HK-2 (cell line): ENCODE data around the gene C11orf24.
A peak's percentile ranks its signal among the peaks of the same experiment; 100 is the strongest.
"Not testable (repeated sequence)": the region's sequence is repeated elsewhere in the genome, so short reads cannot be mapped to it uniquely, and the experiment has no call there.

Experiments
- DNase-seq: peaks from one replicate; pipeline ENCODE4 v3.0.0-alpha.2; 2018; ENCODE audit not compliant: unreplicated experiment

Gene C11orf24

DNA sequence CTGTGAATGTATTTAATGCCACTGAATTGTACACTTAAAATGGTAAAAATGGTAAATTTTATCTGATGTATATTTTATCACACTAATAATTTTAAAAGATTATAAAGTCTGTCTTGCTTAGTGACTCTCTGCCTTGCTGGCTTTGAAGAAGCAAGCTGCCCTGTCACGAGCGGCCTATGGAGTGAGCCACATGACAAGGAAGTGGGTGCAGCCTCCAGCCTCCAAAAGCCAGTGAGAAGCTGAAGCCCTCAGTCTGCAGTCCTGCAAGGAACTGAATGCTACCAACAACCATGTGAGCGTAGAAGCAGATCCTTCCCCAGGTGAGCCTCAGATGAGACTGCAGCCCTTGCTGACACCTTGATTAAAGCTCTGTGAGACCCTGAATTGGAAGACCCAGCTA, 20.0 kb downstream of the C11orf24 start:
- DNase-seq: no peak

DNA sequence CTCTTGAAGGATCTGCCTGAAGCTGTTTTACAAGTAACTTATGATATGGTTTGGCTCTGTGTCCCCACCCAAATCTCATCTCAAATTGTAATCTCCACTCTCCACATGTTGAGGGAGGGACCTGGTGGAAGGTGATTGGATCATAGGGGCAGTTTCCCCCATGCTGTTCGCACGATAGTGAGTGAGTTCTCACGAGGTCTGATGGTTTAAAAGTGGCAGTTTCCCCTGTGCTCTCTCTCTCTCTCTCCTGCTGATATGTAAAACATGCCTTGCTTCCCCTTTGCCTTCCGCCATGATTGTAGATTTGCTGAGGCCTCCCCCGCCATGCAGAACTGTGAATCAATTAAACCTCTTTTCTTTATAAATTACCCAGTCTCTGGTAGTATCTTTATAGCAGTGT, 26.9 kb downstream of the C11orf24 start:
- DNase-seq: not testable (repeated sequence)

DNA sequence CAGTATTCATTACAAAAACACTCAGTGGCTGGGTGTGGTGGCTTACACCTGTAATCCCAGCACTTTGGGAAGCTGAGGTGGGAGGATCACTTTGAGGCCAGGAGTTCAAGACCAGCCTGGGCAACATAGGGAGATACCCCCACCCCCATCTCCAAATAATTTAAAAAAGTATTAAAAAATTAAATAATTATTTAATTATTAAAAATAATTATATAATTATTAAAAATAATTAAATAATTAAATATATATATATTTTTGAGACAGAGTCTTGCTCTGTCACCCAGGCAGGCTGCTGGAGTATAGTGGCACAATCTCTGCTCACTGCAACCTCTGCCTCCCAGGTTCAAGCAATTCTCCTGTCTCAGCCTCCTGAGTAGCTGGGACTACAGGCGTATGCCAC, 27.9 kb downstream of the C11orf24 start:
- not testable (repeated sequence) for DNase-seq

DNA sequence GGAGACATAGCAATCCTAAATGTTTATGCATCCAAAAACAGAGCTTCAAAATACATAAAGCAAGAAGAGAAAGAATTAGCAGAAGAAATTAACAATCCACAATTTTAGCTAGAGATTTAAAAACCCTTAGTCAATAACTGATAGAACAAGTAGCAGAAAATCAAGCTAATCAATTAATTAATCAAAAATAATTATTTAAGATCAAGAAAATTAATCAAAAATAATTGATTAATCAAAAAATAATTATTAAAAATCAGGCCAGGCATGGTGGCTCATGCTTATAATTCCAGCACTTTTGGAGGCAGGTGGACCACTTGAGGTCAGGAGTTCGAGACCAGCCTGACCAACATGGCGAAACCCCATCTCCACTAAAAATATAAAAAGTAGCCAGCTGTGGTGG, 29.2 kb downstream of the C11orf24 start:
- no peak for DNase-seq

DNA sequence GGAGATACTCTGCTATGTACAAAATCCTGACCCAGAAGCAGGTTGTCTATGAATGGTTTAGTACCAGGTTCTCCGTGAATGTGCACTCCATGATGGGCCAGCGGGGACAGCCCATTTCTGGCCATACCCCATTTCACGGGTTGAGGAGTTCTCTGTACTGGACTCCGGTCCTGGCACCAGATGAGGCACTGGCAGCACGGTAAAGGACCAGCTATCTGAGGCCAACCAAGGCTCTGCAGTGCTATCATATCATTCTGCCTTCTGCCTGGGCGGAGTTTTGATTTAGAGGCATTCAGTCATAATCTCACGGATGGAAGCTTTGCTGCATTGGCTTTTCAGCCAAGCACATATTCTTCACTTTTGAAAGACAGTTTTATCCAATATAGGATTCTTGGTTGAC, 40.2 kb downstream of the C11orf24 start:
- no peak for DNase-seq

DNA sequence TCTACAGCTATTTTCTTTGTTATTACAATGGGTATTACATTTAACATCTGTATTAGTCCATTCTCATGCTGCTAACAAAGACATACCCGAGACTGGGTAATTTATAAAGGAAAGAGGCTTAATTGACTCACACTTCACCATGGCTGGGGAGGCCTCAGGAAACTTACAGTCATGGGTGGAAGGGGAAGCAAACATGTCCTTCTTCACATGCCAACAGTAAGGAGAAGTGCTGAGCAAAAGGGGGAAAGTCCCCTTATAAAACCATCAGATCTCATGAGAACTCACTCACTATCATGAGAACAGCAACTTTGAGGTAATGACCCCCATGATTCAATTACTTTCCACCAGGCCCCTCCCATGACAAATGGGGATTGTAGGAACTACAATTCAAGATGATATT, 42.2 kb downstream of the C11orf24 start:
- no peak for DNase-seq

DNA sequence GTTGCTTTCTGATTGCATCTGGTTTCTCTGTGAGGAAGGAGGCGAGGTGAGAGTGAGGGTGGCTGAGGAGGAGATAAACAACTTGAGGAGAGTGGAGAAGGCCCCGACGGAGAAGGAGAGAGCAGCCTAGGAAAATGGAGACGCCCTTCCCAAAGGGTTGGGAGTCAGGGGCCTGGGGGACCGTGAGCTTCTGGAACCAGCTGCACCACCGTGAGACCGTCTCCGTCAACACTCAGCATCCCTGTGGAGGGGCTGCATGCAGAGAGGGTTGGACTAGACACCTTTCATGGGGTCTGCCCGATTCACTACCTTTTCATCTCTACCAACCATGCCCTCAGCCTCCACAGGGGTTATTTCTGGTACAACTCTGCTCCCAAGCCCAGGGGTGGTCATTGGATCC, 45.4 kb downstream of the C11orf24 start:
- DNase-seq: no peak

DNA sequence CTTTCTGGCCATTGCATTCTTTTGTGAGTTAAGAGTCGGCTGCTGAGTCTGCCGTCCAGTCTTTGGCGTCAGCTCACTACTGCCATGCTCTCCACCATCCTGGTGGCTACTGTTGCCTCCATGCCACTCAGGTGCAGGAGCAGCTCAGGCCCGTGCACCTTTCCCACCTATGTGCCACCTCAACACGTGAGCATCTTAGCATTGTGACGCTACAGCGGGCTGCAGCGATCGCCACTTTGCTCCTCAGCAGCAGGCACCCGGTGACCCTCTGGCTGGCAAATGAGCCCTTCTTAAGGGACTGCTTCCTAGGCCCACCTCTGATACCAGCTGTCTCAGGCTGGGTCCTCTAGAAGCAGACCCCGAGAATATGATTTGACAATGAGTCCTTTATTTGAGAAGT, 47.2 kb downstream of the C11orf24 start:
- DNase-seq: no peak

DNA sequence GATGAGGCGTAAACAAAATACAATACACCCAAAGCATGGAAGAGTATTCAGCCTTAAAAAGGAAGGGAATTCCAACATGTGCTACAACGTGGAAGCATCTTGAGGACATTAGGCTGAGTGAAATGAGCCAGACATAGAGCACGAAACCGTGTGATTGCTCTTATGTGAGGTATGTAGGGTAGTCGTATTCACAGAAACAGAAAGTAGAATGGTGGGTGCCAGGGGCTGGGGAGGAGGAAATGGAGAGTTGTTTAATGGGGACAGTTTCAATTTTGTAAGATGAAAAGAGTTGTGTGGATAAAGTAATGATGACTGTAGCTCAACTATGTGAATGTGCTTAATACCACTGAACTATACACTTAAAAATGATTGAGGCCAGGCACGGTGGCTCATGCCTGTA, 48.5 kb downstream of the C11orf24 start:
- no peak for DNase-seq

DNA sequence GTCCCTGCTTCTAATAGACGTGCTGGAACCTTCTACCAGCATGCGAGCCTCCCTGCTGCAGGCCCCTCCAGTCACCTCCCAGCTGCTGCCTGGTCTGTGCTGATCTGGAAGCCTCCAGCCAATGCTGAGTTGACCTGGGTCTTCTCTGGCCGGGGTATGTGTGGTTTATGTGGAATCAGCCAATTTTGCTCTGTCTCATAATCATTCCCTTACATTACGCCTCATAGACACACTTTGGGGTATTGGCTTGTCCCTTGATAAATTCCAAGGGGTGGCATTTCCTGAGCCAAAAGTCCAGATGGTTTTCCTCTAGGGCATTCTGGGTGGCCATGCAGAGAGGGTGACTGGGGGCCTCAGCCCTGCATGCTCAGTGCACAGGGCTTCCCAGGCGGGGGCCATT, 50.4 kb downstream of the C11orf24 start:
- no peak for DNase-seq

DNA sequence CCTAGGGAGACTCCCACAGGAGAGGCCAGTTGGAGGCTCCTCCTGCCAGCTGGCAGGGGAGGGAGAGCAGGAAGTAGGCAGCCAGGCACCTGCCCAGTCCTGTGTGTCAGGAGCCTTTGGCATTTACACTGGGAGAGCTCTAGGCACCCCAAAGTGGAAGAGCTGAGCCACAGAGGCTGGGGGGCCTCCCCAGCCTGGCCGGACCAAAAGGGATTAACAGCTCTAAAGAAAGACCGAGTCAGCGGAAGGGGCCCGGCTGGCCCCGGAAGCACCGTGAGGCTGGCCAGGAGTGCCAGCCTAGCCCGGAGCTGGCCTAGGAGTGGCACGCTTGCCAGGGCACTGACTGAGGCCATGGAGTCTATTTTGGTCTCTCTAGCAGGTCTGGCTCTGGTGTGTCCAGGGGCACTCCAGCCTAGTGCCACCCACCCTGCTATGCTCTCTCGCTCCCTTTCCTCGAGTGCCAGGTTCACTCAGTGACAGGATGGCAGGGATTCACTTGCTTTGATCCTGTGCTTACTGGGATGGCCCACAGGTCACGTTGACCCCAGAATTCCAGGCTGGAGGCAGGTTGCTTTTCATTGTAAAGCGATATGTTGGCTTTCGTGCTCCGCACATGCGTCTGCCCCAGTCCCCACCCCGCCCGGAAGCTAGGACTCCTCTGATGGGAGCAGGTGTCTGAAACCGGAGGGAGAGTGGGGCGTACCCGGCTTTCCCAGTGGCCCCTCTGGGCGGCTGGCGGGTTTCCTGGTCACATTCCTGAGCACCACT, 55.4 kb downstream of the C11orf24 start:
- DNase-seq: no peak

DNA sequence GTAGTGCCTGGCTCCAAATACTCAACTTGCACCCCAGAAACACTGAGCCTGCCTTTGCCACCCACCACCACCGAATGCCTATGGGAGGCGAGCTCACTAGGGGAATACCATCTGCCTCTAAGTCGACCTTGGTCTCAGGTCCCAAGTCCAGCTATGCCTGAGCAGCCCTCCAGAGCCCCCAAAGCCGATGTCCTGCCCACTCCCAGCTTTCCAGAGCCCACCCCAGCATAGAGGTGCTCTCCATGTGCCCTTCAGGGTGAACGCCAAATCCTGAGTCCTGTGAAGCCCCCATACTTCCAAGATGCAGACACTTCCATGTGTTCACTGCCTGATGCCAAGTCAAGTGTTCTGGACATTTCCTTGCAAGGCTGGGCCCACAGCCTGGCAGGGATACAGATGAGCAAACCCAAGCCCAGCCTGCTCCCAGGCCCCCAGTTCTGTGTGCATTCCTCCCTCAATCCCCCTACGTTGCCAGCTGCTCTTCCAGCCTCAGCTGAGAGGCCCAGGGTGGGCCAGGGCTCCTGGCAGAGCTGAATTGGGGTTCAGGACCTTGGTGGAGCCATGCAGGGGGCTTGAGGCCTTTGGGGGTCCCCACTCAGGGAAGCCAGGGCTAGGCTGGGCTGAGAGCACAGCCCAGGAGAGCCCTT, 56.1 kb downstream of the C11orf24 start:
- DNase-seq: no peak

DNA sequence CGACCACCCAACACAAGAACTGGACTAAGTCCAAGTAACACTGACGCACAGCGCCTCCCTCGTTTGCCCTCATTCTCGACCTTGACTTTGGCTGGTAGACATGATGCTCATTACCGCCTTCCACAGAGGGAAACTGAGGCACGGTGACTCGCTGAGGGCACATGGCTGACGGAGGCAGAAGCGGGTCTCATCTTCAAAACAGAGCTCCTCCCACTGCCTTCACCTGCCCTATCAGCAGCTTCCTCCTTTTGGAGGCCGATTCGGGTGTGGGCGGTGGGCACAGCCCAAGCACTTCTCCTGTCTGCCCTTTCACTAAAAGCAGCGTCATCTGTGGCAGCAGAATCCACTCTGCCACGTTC, 56.7 kb downstream of the C11orf24 start:
- no peak for DNase-seq

DNA sequence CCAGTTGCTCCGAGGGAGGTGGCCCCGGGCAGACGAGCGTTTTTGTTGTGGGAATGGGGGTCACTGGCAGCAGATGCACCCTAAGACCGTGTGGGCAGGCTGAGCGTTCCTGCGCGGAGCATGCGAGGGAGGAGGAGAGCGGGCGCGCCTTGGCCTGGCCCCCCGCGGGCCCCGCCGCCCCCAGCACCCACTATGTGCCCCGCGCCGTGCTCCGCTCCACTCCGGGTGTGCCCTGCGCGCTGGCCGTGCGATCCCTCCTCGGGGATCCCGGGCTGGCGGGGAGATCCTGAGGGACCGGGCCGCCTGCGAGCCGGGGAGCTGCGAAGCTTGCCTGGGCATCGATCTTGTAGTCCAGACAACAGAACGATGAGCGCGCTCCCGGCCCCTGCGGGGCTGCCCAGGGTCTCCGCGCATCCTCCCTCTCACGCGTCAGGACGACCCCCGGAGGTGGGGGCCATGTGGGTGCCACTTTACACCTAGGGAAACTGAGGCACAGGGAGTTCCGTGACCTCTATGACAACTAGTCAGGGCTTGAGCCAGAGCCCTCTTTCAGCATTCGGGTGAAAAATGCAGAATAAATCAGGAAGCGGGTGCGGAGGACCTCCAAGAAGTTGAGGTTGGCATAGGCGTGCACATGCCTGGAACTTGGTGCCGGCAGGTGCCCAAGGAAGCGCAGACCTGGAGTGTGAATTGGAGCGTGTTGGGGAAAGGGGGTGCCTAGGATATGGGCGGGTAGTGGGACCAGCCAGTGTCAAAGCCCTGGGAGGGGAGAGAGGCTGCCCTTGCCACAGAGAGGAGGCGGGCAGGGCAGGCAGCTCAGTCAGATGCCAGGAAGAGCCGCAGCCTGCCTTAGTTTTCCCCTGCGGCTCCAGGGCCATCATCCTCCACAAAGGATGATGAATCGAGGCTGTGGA, 57.3 kb downstream of the C11orf24 start:
- DNase-seq: no peak

DNA sequence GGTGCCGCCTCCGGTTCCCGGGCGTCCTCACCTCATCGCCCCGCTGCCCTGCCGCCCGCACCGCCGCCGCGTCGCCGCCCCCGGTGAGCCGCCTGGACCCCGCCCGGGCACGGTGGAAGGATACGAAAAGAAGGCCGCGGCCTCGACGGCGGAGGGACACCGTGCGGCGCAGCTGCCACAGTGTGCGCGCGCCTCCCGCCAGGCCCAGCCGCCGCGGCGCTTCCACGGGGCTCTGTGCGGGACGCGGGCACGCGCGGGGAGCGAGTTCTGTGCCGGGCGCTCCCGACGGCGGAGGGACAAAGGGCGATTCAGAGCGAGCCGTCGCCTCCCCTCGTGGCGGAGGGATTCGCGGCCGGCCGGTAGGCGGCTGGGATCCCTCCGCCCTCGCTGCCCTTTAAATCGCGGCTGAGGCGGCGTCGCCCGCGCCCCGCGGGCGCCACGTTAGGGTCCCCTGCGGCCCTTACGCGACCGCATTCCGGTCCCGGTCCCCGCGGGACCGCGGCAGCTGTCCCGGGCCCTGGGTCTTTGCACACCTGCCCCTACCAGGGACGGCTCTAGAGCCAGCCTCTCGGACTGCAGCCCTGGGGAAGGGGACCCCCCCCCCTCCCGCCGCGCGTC, 58.1 kb downstream of the C11orf24 start:
- peak; percentile 74 for DNase-seq

DNA sequence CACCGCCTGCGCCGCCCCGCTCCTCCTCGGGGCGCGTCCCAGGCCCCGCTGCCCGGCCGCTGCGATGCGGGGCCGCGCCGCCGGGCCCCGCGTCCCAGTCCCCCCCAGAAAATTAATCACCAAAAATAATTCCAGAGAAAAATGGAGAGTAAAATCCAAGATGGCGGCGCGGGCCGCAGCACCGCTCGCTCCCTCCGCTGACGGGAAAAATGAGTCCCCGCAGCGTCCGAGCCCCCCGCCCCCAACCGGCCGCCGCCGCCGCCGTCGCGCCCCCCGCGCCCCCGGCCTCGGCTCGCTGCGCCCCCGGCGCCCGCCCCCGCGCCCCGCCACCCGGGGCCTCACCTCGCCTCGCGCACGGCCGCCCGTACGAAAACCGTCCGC, 58.6 kb downstream of the C11orf24 start, which contains the start of gene KMT5B:
Gene KMT5B (minus strand): TSS at position 162 of the 381 bp plus-strand sequence. CDS start 23,220 bp downstream, outside the sequence.
- DNase-seq: peak; percentile 34

DNA sequence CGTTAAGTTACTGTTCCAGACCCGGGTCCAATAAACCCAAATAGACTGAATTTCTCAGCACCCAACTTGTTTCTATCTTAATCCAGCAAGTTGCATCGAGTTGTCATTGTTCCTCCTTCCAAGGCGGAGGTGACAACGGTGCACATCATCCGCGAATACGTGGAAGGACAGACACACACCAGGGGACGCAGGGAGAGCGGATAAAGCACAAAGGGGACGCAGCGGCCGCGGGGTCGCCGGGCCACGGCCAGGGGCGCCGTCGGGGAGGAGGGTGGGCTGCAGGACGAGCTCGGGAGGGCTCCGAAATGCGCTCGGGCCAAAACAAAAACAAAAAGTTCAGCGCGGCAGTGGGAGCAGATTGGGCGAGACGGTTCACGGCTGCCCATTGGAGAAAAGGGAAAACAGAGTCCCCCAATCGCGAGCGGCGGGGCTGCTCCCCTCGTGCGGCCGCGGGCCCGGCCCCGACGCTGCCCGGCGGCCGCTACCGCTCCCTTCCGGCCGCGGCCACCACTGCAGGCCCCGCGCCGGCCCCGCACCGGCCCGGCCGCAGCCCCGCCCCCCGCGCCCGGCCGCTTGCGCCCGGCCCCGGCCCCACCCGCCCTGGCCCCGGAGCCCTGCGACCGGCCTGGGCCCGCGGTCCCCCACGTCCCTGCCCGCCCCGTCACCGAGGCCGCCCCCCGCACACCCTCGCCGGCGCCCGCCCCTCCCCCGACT, 59.2 kb downstream of the C11orf24 start:
- DNase-seq: peak; percentile 40

DNA sequence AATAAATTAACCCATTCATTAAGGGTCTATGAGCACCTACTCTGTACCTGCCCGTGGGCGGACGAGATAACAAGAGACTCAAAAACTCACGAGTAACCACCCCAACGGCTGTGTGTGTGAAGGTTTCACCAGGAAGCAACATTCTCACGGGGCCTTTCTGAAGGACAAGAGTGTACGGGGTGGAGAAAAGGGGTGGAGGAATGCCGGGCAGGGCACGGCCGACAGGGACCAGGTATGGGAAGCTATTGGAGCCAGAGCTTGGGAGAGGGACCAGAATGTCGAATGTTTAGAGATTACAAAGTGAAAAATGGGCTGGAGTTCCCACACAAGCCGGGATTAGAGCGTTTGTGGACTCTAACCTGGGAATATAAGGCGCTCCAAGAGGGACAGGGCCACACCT, 60.2 kb downstream of the C11orf24 start:
- no peak for DNase-seq
